HEK293 (cell line): ENCODE measurements around the gene RNF43.

ENCODE experiments used
- KLF8 ChIP-seq: fragments of 450-650 bp; formaldehyde crosslinking; IDR thresholded peaks from 2 replicates; pipeline ENCODE4 v1.5.1; 2016; ENCODE audit warnings: missing biosample characterization, missing genetic modification characterization
- SALL2 ChIP-seq: fragments of 450-650 bp; formaldehyde crosslinking; IDR thresholded peaks from 2 replicates; pipeline ENCODE4 v1.5.0; 2017; ENCODE audit warnings: missing biosample characterization, mild to moderate bottlenecking, missing genetic modification characterization, borderline replicate concordance
- ZNF133 ChIP-seq: fragments of 450-650 bp; formaldehyde crosslinking; IDR thresholded peaks from 2 replicates; pipeline ENCODE4 v1.5.1; 2016; ENCODE audit warnings: missing biosample characterization, missing genetic modification characterization
- ZNF24 ChIP-seq: fragments of 450-650 bp; formaldehyde crosslinking; IDR thresholded peaks from 2 replicates; pipeline ENCODE4 v1.5.1; 2016; ENCODE audit warnings: missing biosample characterization, missing genetic modification characterization
- ZNF366 ChIP-seq: fragments of 450-650 bp; formaldehyde crosslinking; conservative IDR thresholded peaks from 2 replicates; pipeline ENCODE4 v1.5.1; 2016; ENCODE audit warnings: missing biosample characterization, missing genetic modification characterization
- TF ChIP-seq, protein P1 (sequence below): IDR thresholded peaks from 2 replicates; pipeline ENCODE4 v1.6.1; 2011; ENCODE audit warnings: mild to moderate bottlenecking, low read depth, low read length, borderline replicate concordance
- TF ChIP-seq, protein P2 (sequence below): sonication (generic); formaldehyde crosslinking; IDR thresholded peaks from 2 replicates; pipeline ENCODE4 v1.8.1; 2022; ENCODE audit warnings: mild to moderate bottlenecking, moderate library complexity, missing genetic modification reagents
- TF ChIP-seq, protein P3 (sequence below): fragments of 450-650 bp; formaldehyde crosslinking; IDR thresholded peaks from 2 replicates; pipeline ENCODE4 v1.5.1; 2016; ENCODE audit warnings: missing biosample characterization, missing genetic modification characterization, low read depth
- TF ChIP-seq, protein P4 (sequence below): fragments of 450-650 bp; formaldehyde crosslinking; IDR thresholded peaks from 2 replicates; pipeline ENCODE4 v1.5.1; 2016; ENCODE audit warnings: missing biosample characterization, missing genetic modification characterization

DNA sequence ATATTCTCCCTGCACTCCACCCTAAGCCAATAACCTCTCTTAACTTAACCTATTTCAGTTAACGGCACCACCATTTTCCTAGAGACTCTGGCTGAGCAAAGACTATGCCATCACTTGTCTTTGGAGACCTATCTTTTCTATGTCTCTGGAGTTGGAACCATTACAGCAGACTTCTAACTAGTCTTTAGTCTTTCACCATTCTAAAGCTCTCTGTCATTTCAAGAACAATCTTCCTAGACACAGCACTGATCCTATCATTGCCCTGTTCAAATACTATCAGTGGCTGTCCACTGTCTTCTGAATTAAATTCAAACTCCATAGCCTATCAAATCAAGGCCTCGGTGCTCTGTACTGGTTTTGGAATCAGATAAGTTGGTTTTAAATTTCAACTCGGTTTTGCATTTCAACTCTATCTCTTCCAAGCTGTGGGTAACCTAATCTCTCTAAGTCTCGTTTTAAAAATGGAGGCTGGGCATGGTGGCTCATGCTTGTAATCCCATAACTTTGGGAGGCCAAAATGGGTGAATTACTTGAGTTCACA, 31.9 kb downstream of the RNF43 start:
- TF ChIP-seq, protein P1, sequence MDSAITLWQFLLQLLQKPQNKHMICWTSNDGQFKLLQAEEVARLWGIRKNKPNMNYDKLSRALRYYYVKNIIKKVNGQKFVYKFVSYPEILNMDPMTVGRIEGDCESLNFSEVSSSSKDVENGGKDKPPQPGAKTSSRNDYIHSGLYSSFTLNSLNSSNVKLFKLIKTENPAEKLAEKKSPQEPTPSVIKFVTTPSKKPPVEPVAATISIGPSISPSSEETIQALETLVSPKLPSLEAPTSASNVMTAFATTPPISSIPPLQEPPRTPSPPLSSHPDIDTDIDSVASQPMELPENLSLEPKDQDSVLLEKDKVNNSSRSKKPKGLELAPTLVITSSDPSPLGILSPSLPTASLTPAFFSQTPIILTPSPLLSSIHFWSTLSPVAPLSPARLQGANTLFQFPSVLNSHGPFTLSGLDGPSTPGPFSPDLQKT = no peak
- TF ChIP-seq ZNF133 = no peak
- TF ChIP-seq ZNF24 (tag by site-specific recombination) = no peak
- no peak for TF ChIP-seq KLF8
- TF ChIP-seq, protein P2, sequence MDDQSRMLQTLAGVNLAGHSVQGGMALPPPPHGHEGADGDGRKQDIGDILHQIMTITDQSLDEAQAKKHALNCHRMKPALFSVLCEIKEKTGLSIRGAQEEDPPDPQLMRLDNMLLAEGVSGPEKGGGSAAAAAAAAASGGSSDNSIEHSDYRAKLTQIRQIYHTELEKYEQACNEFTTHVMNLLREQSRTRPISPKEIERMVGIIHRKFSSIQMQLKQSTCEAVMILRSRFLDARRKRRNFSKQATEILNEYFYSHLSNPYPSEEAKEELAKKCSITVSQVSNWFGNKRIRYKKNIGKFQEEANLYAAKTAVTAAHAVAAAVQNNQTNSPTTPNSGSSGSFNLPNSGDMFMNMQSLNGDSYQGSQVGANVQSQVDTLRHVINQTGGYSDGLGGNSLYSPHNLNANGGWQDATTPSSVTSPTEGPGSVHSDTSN (CRISPR knock-in tag) = no peak
- TF ChIP-seq, protein P3, sequence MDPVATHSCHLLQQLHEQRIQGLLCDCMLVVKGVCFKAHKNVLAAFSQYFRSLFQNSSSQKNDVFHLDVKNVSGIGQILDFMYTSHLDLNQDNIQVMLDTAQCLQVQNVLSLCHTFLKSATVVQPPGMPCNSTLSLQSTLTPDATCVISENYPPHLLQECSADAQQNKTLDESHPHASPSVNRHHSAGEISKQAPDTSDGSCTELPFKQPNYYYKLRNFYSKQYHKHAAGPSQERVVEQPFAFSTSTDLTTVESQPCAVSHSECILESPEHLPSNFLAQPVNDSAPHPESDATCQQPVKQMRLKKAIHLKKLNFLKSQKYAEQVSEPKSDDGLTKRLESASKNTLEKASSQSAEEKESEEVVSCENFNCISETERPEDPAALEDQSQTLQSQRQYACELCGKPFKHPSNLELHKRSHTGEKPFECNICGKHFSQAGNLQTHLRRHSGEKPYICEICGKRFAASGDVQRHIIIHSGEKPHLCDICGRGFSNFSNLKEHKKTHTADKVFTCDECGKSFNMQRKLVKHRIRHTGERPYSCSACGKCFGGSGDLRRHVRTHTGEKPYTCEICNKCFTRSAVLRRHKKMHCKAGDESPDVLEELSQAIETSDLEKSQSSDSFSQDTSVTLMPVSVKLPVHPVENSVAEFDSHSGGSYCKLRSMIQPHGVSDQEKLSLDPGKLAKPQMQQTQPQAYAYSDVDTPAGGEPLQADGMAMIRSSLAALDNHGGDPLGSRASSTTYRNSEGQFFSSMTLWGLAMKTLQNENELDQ = no peak
- TF ChIP-seq SALL2 (tag by site-specific recombination) = no peak
- TF ChIP-seq, protein P4, sequence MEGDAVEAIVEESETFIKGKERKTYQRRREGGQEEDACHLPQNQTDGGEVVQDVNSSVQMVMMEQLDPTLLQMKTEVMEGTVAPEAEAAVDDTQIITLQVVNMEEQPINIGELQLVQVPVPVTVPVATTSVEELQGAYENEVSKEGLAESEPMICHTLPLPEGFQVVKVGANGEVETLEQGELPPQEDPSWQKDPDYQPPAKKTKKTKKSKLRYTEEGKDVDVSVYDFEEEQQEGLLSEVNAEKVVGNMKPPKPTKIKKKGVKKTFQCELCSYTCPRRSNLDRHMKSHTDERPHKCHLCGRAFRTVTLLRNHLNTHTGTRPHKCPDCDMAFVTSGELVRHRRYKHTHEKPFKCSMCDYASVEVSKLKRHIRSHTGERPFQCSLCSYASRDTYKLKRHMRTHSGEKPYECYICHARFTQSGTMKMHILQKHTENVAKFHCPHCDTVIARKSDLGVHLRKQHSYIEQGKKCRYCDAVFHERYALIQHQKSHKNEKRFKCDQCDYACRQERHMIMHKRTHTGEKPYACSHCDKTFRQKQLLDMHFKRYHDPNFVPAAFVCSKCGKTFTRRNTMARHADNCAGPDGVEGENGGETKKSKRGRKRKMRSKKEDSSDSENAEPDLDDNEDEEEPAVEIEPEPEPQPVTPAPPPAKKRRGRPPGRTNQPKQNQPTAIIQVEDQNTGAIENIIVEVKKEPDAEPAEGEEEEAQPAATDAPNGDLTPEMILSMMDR (tag by site-specific recombination) = no peak
- TF ChIP-seq ZNF366 (tag by site-specific recombination) = no peak
